GM19463 (cell line): ENCODE data around the gene PKM.

Experiments
- ATAC-seq: cut with Tn5 transposase; IDR thresholded peaks from one replicate; pipeline ENCODE4 v1.9.1; 2021; ENCODE audit warnings: mild to moderate bottlenecking, moderate library complexity; ENCODE audit not compliant: unreplicated experiment

The PKM gene

GRCh38 chr15:72161361-72162132, 69.4 kb downstream of the PKM start:
- no peak for ATAC-seq

- ATAC-seq: no peak
Measured at GRCh38 chr15:72160696-72161245, 70.2 kb downstream of the PKM start.

DNA sequence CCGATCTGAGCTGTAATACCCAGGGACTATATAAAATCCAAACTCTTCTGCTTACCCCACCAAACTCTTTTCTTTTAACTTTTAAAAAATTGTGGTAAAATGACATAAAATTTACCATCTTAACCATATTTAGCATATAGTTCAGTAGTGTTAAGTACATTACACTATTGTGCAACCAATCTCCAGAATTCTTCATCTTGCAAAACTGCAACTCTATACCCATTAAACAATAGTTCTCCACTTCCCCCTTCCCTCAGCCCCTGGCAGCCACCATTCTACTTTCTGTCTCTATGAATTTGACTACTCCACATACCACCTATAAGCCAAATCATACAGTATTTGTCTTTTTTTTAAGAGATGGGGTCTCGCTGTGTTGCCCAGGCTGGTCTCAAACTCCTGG, 74.1 kb downstream of the PKM start:
- no peak for ATAC-seq

DNA sequence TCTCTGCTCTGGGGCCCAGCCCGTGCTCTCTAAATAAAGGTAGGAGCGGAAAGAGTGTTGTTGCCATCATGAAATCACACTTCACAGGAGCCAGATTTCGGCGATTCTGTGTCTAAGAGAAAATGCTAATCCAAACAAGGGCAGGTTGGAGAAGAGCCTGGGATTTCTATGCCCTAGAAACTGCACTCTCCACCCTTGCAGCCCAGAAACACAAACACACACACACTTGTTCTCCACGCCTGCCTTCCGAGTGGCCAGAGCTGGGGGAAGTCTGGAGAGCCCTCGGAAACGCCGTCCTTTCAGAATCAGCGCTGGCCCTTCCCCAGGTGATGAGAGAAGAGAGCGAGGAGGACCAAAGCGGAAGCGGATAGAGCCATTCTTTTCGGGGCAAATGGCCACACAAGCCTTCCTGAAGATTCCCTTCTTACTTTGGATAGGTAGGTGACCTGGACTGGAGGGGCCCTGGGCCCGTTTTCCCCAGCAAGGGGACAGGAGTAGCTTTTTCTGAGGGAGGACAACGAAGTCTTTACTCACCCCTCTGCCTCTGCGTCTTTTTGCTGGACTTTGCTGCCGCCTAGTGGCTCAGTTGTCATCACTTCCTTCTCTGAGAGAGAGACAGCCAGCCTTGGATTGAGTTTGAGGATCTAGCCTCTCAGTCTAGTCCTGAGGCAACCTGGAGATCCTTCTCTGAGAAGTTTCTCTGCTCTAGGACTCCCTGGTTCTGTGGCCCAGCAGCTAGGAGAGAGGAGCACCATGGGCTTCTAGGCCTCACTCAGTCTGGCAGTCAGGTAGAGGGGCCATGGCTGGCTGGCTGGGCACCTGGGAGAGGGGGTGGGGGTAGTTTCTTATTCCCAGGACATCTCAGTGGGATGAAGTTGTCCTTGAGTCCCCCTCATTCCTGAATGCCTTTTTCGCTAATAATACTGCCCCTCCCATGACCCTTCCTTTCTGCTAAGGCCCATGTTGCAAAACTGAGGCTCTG, 75.1 kb downstream of the PKM start:
- ATAC-seq: peak; percentile 82

DNA sequence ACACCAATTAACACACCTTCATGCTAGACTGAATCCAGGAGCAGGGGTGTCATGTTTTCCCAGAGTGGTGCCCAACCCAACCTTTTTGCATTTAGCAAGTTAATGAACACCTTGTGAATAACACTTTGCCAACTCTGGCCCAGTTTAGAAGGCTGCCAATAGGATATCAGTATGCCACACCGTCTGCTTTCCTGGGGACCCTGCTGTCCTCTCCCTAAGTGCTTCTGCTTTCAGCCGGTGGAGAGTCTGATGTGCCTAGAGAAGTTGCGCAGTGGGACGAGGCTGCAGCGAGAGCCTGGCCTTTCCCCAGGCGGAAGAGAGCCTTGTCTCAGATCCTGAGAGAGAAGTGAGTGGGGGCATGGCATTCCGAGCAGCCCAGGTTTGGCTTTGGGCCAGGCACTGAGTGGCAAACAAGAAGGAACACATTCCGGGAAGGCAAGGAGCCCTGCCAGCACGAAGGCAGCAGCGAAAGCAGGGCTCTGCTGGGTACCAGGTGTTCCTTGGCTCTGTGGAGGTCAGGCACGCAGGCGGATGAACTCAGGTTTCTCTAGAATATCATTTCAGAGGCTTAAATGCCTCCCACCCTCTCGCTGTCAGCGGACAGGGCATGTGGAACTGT, 75.9 kb downstream of the PKM start:
- ATAC-seq: no peak

DNA sequence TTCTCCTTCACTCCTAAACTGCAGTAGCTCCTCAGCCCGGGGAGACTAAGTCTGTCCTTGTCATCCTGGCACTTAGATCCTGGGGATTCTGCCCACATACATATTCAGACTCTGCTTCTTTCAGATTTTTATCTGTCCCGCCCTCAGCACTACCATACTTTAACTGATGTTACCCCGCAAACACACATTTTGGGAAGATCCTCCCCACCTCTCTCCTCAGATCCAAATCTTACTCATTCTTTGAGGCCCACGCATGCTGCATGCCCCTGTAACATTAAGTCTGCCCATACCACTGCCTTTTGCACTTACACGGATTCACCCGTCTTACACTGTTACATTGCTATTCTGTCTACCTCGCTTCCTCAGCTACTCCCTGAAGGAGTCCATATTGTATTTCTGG, 76.7 kb downstream of the PKM start:
- ATAC-seq: no peak

DNA sequence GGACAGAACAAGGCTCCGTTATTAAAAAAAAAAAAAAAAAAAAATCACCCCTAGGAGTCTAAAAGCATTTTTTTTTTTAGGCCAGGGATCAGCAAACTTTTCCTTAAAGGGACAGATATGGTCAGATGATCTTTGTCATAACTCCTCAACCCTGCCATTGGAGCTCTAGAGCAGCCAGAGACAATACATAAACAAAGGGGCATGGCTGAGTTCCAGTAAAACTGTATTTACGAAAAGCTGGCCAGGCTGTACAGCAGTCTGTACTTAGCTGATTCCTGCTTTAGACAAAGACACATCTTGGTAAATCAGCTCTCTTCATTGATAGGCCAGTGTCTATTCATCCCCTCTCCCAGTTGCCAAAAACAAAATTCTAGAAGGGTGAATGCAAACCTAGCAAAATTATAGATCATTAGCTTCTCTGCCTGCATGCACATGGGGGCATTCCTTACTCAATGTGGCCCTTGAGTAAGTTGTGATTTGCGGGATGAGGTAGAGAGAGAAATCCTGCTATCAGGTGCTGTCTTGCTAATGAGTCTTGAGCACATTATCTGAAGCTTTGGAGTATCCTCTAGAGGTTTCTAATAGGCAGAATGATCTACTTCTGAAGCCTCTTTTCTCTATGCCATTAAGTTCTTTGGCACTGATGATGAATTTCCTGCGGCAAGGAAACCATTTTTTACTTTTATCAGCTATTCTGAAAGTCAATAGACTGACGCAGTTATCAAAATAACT, 77.6 kb downstream of the PKM start:
- no peak for ATAC-seq
